T-helper 1 cell (primary cell): ENCODE results near the gene RAD21L1.

Experiments
- DNase-seq, 5 donors: peaks; one replicate each; pipeline ENCODE4 v3.0.0-alpha.2; 2012 to 2020

The RAD21L1 gene

GRCh38 chr20:1296922-1297321 is 71.1 kb downstream of the RAD21L1 start:
- no peak for DNase-seq

DNA sequence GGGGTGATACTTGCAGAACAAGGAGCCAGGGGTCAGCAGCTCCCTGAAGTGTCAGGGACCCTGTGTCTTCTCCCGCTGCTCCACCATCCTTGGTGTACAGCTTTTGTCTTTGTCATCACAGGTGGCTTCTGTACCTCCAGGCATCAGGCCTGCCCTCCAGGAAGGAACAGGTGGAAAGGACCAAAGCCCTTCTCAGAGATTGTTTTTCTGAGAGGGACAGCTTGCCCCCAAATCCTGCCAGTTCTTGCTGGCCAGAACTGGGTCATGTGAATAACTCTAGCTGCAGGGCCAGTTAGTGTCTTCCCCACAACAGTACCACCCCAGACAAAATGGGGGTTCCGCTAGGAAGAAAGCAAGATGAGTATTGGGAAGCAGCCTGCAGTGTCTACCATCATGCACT is 71.6 kb downstream of the RAD21L1 start:
- no peak for DNase-seq

DNA sequence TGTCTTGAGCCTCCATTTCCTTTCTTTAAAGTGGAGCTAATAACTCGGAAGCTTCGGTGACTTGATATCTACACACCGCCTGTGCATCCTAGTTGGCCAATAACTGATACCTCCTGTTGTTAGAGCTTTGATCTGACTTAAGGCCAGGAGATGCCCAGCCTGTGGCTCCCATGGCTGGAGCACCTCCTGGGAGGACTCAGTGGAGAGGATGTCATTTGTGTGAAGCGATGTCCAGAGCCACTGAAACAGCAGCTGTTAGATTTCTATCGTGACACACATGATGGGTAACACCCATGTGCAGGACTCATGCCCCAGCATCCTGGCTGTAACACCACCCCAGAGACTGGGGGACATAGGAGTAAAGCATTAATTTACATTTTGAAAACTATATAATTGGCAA is 72.3 kb downstream of the RAD21L1 start:
- DNase-seq: no peak

DNA sequence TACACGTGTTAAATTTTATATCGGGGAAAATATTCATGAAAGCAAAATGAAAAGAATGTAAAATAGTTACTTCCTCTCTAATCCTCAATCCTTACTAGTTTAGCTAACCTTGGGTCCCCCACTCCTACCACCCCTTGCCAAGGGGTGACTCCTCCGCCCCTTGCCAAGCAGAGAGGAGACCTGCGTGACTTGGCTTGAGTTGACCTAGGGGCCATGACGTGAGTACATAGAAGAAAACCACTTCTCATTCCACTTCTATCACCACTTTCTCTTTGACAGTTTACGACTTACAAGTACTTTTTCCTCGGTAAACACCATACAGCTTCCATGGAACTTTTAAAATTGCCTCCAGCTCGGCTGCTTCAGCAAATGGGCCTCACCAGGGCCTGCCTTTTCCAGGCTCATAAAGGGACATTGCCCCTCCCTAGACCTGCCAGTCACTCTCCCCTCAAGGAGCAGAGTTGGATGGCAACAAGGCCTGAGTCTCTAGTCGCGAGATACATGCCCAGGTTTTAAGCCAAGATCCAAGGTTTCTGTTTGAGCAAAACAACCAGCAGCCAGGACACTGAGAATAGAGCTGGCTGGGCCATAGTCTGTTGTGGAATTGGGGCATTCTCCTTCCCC is 73.2 kb downstream of the RAD21L1 start:
- no peak for DNase-seq

DNA sequence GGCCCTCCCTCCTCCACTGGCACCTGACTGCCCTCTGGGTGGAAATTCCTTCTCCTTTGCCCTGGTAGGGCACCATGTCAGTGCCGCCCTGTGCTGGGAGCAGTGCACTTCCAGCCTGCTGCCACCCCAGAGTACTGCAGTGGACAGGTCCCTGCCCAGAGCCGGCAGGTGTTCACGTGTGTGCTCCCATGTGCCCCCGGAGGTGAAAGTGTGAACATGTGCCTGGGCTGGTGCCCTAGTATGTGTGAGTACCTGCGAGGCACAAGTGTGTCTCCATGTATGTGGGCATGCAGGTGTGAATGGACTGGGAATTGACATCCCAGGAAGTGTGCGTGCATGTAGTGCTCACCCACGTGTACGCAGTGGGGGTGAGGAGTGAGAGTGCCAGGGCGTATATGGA is 73.7 kb downstream of the RAD21L1 start:
- DNase-seq: peak in 1 of 5 donors; percentile 26

- no peak for DNase-seq
These were observed 74.4 kb downstream of the RAD21L1 start for GRCh38 chr20:1300083-1300840.

DNA sequence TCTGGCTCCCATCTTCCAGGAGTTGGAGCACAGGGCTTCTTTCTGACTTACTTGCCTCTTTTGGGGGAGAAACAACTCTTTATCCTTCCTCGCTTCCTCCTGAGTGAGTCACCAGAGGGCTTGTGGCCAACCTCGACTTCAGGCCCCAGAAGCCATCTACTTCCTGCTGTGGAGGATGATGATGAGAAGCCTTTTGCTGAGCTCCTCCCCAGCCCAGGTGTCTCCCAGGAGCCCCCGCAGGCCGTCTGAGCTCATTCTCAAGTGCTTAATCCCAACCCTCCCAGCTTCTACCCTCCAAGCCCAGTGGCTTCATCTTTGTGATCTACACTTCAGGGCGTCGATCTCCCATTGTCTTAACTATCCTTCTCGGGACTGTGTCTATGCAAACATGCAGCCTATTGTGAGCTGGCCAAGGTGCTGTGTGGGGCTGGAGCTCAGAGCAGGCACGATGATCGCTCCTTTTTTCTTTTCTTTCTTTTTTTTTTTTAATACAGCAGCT is 75.2 kb downstream of the RAD21L1 start:
- peak in 2 of 5 donors; percentile 13 to 74 for DNase-seq

DNA sequence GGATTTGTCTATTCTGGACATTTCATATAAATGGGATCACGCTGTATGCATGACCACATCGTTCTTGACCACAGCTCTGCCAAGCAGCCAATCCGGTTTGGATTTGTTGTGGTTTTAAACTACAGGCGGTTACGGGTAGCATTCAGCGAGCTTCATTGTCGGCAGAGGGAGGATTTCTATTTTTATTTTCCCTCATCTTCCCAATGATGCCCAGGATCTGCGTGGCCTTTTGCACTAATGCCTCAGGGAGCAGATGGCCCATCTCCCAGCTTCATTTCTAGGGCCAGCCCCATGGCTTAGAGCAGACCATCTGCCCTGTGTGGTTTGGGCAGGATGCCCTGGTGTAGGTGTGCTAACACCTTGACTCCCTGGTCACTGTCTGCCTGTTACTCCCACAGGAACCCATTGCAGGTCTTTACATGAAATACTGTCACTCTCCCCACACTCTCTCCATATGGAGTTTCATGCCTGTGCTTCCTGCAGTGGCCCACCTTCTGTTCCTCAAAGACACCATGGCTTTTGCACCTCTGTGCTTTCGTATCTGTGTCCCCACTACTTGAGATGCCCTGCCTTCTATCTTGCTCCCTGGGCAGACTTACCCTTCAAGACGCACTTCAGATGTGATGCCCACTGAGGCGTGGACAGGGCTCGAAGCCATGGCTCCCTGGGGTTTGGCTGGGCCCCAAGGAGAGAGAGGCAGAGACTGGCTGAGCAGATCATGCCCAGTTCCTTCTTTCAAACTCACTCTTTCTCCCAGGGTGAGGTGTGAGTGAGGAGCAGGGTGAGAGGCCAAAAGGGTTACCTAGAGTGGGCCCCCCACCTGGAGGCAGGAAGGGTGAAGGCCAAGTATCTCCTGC is 77.1 kb downstream of the RAD21L1 start:
- peak in 1 of 5 donors; percentile 29 for DNase-seq

DNA sequence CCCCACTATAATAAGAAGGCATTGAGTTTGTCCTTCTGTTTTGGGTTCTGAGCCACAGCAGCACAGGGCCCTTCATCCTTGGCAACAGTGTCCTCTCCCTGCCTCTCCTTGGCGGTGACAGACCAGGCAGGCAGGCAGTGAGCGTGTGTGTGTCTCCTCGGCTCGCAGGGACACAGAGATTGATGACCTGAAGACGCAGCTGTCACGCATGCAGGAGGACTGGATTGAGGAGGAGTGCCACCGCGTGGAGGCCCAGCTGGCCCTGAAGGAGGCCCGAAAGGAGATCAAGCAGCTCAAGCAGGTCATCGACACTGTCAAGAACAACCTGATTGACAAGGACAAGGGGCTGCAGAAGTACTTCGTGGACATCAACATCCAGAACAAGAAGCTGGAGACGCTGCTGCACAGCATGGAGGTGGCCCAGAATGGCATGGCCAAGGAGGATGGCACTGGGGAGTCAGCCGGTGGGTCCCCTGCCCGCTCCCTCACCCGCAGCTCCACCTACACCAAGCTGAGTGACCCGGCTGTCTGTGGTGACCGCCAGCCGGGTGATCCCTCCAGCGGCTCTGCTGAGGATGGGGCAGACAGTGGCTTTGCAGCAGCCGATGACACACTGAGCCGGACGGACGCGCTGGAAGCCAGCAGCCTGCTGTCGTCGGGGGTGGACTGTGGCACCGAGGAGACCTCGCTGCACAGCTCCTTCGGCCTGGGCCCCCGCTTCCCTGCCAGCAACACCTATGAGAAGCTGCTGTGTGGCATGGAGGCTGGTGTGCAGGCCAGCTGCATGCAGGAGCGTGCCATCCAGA is 79.1 kb downstream of the RAD21L1 start:
- DNase-seq: no peak
